ENCODE data around the gene DCLK1.
"Not testable (repeated sequence)": the region's sequence is repeated elsewhere in the genome, so short reads cannot be mapped to it uniquely, and the experiment has no call there.

Gene DCLK1

GRCh38 chr13:36084131-36084530, 47.1 kb downstream of the DCLK1 start:
- Mint-ChIP-seq H3K4me1 (ENCODE audit: low read depth) (no peaks in the 10 kb centered on the region), H3K9me3 (peaks cover 2% of the 10 kb centered on the region), H3K27me3 (no peaks in the 10 kb centered on the region), H3K27ac (no peak overlapping the region), H3K4me3 (no peak overlapping the region), H3K36me3 (ENCODE audit: low read depth) (no peaks in the 10 kb centered on the region)

- H3K36me3 Mint-ChIP-seq (ENCODE audit: low read depth) = no peaks in the 10 kb centered on the region
- H3K4me1 Mint-ChIP-seq (ENCODE audit: low read depth) = no peaks in the 10 kb centered on the region
- no peaks in the 10 kb centered on the region for H3K27me3 Mint-ChIP-seq
- no peak overlapping the region for H3K27ac Mint-ChIP-seq
- H3K9me3 Mint-ChIP-seq = no peaks in the 10 kb centered on the region
- no peak overlapping the region for H3K4me3 Mint-ChIP-seq
Measured at GRCh38 chr13:36082806-36083205, 48.4 kb downstream of the DCLK1 start.

DNA sequence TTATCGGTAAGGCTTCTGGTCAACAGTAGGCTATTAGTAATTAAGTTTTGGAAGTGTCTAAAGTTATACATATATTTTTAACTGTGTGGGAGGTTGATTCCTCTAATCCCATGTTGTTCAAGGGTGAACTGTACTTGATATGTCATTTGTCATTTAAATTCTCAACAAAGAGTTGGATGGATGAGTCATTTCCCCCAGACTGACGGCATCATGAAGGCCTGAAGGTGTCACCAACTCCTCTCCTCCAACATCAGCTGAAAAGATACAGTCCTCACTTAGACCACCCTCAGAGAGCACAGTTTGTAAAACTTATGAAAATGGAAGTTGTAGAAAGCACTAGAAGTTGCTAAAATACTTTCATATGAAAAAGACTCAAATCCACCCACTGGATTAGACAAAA, 48.8 kb downstream of the DCLK1 start:
- Mint-ChIP-seq H3K4me3 (no peak overlapping the region), H3K4me1 (ENCODE audit: low read depth) (no peaks in the 10 kb centered on the region), H3K27ac (no peak overlapping the region), H3K36me3 (ENCODE audit: low read depth) (no peaks in the 10 kb centered on the region), H3K9me3 (no peaks in the 10 kb centered on the region), H3K27me3 (no peaks in the 10 kb centered on the region)

- Mint-ChIP-seq H3K36me3 (ENCODE audit: low read depth) (no peaks in the 10 kb centered on the region), H3K4me1 (ENCODE audit: low read depth) (no peaks in the 10 kb centered on the region), H3K27me3 (no peaks in the 10 kb centered on the region), H3K9me3 (no peaks in the 10 kb centered on the region), H3K27ac (no peak overlapping the region), H3K4me3 (no peak overlapping the region)
Measured at GRCh38 chr13:36076211-36076610, 55.0 kb downstream of the DCLK1 start.

DNA sequence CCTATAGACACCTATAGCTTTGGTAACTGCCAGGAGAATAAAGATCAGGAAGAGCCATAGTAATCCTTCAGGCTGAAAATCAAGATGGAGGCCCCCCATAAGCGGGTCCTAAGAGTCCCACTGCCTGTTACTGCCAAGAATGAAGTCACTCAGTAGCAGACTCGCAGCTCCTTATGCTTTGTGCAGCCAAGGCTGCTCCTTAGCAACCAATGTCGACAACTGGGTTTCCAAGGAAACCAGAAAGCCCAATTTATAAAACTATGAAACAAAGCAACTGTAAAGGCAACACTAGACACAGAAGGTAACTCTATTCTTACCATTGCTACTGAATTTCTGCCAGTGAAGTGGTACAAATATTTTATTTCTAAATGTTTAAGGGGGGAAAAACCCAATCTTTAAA, 56.5 kb downstream of the DCLK1 start:
- Mint-ChIP-seq H3K4me3 (no peak overlapping the region), H3K9me3 (peaks cover under 1% of the 10 kb centered on the region), H3K27ac (no peak overlapping the region), H3K4me1 (ENCODE audit: low read depth) (no peaks in the 10 kb centered on the region), H3K27me3 (no peaks in the 10 kb centered on the region), H3K36me3 (ENCODE audit: low read depth) (no peaks in the 10 kb centered on the region)

GRCh38 chr13:36072152-36072935, 58.8 kb downstream of the DCLK1 start:
- Mint-ChIP-seq H3K4me1 (ENCODE audit: low read depth) (no peaks in the 10 kb centered on the region), H3K36me3 (ENCODE audit: low read depth) (no peaks in the 10 kb centered on the region), H3K27ac (no peak overlapping the region), H3K27me3 (no peaks in the 10 kb centered on the region), H3K4me3 (no peak overlapping the region), H3K9me3 (peaks cover 4% of the 10 kb centered on the region)

DNA sequence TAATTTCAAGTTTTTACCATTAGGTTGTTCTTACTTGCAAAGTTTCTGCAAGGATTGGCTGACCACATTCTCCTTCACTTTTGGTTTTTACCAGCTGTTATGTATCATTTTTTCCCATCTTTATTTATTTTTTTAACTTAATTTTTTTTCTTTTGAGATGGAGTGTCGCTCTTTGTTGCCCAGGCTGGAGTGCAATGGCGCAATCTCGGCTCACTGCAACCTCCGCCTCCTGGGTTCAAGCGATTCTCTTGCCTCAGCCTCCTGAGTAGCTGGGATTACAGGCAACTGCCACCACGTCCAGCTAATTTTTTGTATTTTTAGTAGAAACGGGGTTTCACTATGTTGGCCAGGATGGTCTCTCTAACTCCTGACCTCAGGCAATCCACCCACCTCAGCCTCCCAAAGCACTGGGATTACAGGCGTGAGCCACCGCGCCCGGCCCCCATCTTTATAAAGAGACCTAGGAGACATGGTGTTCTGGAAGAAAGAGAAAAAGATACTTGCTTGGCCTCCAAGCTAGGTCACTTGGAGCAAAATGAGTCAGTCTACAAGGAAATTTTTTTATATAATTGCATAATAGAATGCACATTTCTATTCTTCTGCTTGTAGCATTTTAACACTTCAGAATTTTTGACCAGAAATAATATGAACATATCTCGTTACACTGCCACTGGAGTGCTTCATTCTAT, 60.5 kb downstream of the DCLK1 start:
- H3K27ac Mint-ChIP-seq; H3K36me3 Mint-ChIP-seq (ENCODE audit: low read depth); H3K27me3 Mint-ChIP-seq; H3K4me1 Mint-ChIP-seq (ENCODE audit: low read depth); H3K4me3 Mint-ChIP-seq; H3K9me3 Mint-ChIP-seq: not testable (repeated sequence)

GRCh38 chr13:36069881-36070366, 61.3 kb downstream of the DCLK1 start:
- no peak overlapping the region for H3K4me3 Mint-ChIP-seq
- H3K4me1 Mint-ChIP-seq (ENCODE audit: low read depth) = no peaks in the 10 kb centered on the region
- H3K9me3 Mint-ChIP-seq = peaks cover 4% of the 10 kb centered on the region
- H3K36me3 Mint-ChIP-seq (ENCODE audit: low read depth) = no peaks in the 10 kb centered on the region
- H3K27ac Mint-ChIP-seq = no peak overlapping the region
- no peaks in the 10 kb centered on the region for H3K27me3 Mint-ChIP-seq

GRCh38 chr13:36068991-36069390, 62.2 kb downstream of the DCLK1 start:
- Mint-ChIP-seq H3K27me3 (no peaks in the 10 kb centered on the region), H3K9me3 (peaks cover 4% of the 10 kb centered on the region), H3K4me3 (no peak overlapping the region), H3K4me1 (ENCODE audit: low read depth) (no peaks in the 10 kb centered on the region), H3K27ac (no peak overlapping the region), H3K36me3 (ENCODE audit: low read depth) (no peaks in the 10 kb centered on the region)

DNA sequence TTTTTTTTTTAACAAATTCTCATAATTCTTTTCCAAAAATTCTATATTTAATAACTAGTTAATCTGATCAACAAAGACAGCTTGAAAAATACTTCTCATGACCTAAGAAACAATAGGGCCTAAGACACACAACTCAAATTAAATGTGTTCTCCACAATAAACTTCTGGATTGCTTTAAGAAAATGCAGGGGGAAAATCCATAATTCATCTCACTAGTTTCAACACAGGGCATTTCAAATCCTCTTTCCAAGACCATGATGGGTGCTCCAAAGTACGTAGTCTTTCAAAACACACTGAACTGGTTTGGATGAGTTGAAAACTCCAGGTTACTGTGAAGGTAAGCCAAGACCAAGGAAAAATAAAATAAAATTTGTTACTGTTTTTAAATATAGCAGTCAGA, 62.6 kb downstream of the DCLK1 start:
- no peaks in the 10 kb centered on the region for H3K4me1 Mint-ChIP-seq (ENCODE audit: low read depth)
- H3K4me3 Mint-ChIP-seq = no peak overlapping the region
- H3K36me3 Mint-ChIP-seq (ENCODE audit: low read depth) = no peaks in the 10 kb centered on the region
- no peak overlapping the region for H3K27ac Mint-ChIP-seq
- H3K9me3 Mint-ChIP-seq = peaks cover 4% of the 10 kb centered on the region
- H3K27me3 Mint-ChIP-seq = no peaks in the 10 kb centered on the region

GRCh38 chr13:36067746-36068381, 63.3 kb downstream of the DCLK1 start:
- no peaks in the 10 kb centered on the region for H3K4me1 Mint-ChIP-seq (ENCODE audit: low read depth)
- H3K27ac Mint-ChIP-seq = no peak overlapping the region
- H3K27me3 Mint-ChIP-seq = no peaks in the 10 kb centered on the region
- no peak overlapping the region for H3K4me3 Mint-ChIP-seq
- H3K9me3 Mint-ChIP-seq = peaks cover 4% of the 10 kb centered on the region
- no peaks in the 10 kb centered on the region for H3K36me3 Mint-ChIP-seq (ENCODE audit: low read depth)

DNA sequence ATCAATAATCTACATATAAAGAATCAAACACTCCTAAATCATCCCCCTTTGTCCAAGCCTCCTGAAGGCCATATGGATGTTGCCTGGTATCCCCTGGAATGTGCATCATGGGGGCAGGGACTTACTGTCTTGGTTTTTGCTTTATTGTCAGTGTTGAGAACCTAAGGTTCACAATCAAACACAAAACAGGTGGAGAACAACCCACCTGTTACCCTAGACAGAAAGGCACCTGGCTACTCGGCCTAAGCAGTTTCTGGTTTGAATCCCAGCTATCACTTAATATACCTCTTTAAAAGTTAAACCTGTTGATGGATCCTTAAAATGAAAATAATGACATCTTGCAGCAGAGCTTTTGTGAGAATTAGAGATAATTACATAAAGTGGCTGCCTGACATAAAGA, 68.9 kb downstream of the DCLK1 start:
- no peaks in the 10 kb centered on the region for H3K27me3 Mint-ChIP-seq
- H3K27ac Mint-ChIP-seq = no peak overlapping the region
- no peak overlapping the region for H3K4me3 Mint-ChIP-seq
- H3K4me1 Mint-ChIP-seq (ENCODE audit: low read depth) = no peaks in the 10 kb centered on the region
- peaks cover 5% of the 10 kb centered on the region for H3K9me3 Mint-ChIP-seq
- no peaks in the 10 kb centered on the region for H3K36me3 Mint-ChIP-seq (ENCODE audit: low read depth)

- no peaks in the 10 kb centered on the region for H3K36me3 Mint-ChIP-seq (ENCODE audit: low read depth)
- H3K27me3 Mint-ChIP-seq = no peaks in the 10 kb centered on the region
- H3K9me3 Mint-ChIP-seq = peaks cover 5% of the 10 kb centered on the region
- no peak overlapping the region for H3K4me3 Mint-ChIP-seq
- no peaks in the 10 kb centered on the region for H3K4me1 Mint-ChIP-seq (ENCODE audit: low read depth)
- H3K27ac Mint-ChIP-seq = no peak overlapping the region
Measured at GRCh38 chr13:36061621-36062020, 69.6 kb downstream of the DCLK1 start.

DNA sequence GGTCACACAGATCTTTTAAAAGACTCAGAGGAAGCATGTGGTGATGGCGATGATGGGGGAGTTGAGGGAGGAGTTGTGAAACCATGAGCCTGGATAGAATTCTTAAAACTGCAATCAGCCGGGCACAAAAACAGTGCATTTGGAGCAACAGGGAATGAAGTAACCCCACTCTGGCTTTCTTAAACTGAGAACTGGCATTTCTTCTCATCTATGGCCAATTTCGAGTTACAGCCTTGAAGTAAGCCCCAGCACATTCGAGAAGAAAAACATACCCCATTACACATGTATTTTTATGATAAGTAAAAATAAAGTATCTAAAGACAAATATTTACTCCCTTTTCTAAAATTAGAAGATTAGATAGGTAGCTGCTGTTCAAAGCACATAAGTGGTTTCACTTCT, 70.1 kb downstream of the DCLK1 start:
- no peaks in the 10 kb centered on the region for H3K4me1 Mint-ChIP-seq (ENCODE audit: low read depth)
- no peaks in the 10 kb centered on the region for H3K36me3 Mint-ChIP-seq (ENCODE audit: low read depth)
- H3K27ac Mint-ChIP-seq = no peak overlapping the region
- H3K27me3 Mint-ChIP-seq = no peaks in the 10 kb centered on the region
- H3K4me3 Mint-ChIP-seq = no peak overlapping the region
- peaks cover 5% of the 10 kb centered on the region for H3K9me3 Mint-ChIP-seq

- H3K36me3 Mint-ChIP-seq (ENCODE audit: low read depth) = no peaks in the 10 kb centered on the region
- H3K4me1 Mint-ChIP-seq (ENCODE audit: low read depth) = no peaks in the 10 kb centered on the region
- H3K4me3 Mint-ChIP-seq = no peak overlapping the region
- H3K27ac Mint-ChIP-seq = no peak overlapping the region
- H3K9me3 Mint-ChIP-seq = peaks cover 9% of the 10 kb centered on the region
- H3K27me3 Mint-ChIP-seq = no peaks in the 10 kb centered on the region
Measured at GRCh38 chr13:36059321-36059720, 71.9 kb downstream of the DCLK1 start.

Measured in stimulated activated naive CD8-positive, alpha-beta T cell treated with anti-CD3 and anti-CD28 coated beads, Interleukin-15, Interleukin-2, amounts not matched to agents 100 ng/mL and 50 ng/mL, for 24 hours (primary cell).